Measurements from ENCODE around the gene MRPL51. TPM values are rescaled to one million over a fixed set of nuclear protein-coding genes. Genes with fewer than 3 reads are reported as not detected.

The MRPL51 gene
- total RNA-seq, 1 experiment from 2014 or later = 265 TPM

- ATAC-seq = no peak
- Histone ChIP-seq H2AFZ (ENCODE audit: low read depth, low read length, poor library complexity, severe bottlenecking) (no peak overlapping the region), H3K4me2 (ENCODE audit: low read length) (no peak overlapping the region), H3K27me3 (ENCODE audit: insufficient read depth, low read length) (no peaks in the 10 kb centered on the region), H3K9me3 (ENCODE audit: control insufficient read depth in 1 of 2, insufficient read depth in 1 of 2, low read depth in 1 of 2, low read length in 2 of 2) (no peaks in the 10 kb centered on the region), H3K9me2 (ENCODE audit: insufficient read depth) (no peaks in the 10 kb centered on the region), H3K79me2 (ENCODE audit: insufficient read depth, low read length) (no peaks in the 10 kb centered on the region), H3K9ac (ENCODE audit: low read length) (no peak overlapping the region), H3K27ac (ENCODE audit: low read depth, low read length) (no peak overlapping the region), H3K4me3 (replicated peaks in 1 of 2; ENCODE audit: low read depth in 1 of 2, low read length in 2 of 2) (no peak overlapping the region), H3K36me3 (ENCODE audit: control insufficient read depth in 1 of 2, insufficient read depth in 2 of 2, low read length in 2 of 2) (peaks cover 14 to 31% of the 10 kb centered on the region in 2 experiments; a peak in 3 of 4 replicates), H4K20me1 (ENCODE audit: insufficient read depth) (no peaks in the 10 kb centered on the region), H3K4me1 (ENCODE audit: control insufficient read depth in 1 of 2, insufficient read depth in 2 of 2, low read length in 2 of 2) (no peaks in the 10 kb centered on the region)
- TF ChIP-seq EZH2phosphoT487 (IDR thresholded peaks at IDR 0.05; ENCODE audit: borderline replicate concordance) = no peak
- TF ChIP-seq MAX (IDR thresholded peaks at IDR 0.05) = no peak
- TF ChIP-seq ELF1 (IDR thresholded peaks at IDR 0.05; ENCODE audit: borderline replicate concordance, low read depth) = no peak
- TF ChIP-seq EZH2 (IDR thresholded peaks at IDR 0.05) = no peak
- no peak for TF ChIP-seq CBX3 (IDR thresholded peaks at IDR 0.05; ENCODE audit: low read depth)
- TF ChIP-seq REST (IDR thresholded peaks at IDR 0.05; ENCODE audit: low read depth) = no peak
- TF ChIP-seq ATF3 (IDR thresholded peaks at IDR 0.05) = no peak
- TF ChIP-seq ZFX (IDR thresholded peaks at IDR 0.05) = no peak
- no peak for TF ChIP-seq FOSL1 (IDR thresholded peaks at IDR 0.05; ENCODE audit: low read depth)
- TF ChIP-seq SIN3A (IDR thresholded peaks at IDR 0.05; ENCODE audit: low read depth) = no peak
- no peak for TF ChIP-seq SP1 (IDR thresholded peaks at IDR 0.05; ENCODE audit: low read depth)
- TF ChIP-seq ZBTB33 (IDR thresholded peaks at IDR 0.05; ENCODE audit: extremely low read depth, insufficient replicate concordance, low read length) = no peak
- no peak for TF ChIP-seq RAD21 (IDR thresholded peaks at IDR 0.05; ENCODE audit: low read depth)
- no peak for TF ChIP-seq SRF (IDR thresholded peaks at IDR 0.05; ENCODE audit: low read depth)
- ChIA-PET POLR2A (no interaction called here), CTCF (no interaction called here), RAD21 (ENCODE audit: low non-redundant PET in 1 of 2, low total read pairs in 2 of 2, uncharacterized antibody in 2 of 2, unreplicated experiment in 2 of 2) (no interaction called here)
- no TSS peak for BruUV-seq (replicated peaks)
- no peak for DNase-seq (ENCODE audit: low read depth, low spot score)
- intact Hi-C loops (cut with micrococcal nuclease) = loop anchor here (2.0 kb wide), 1 partner anchor 401 kb away; no protein-coding TSS in a partner anchor
Measured at GRCh38 chr12:6463858-6464257, 29.2 kb downstream of the MRPL51 start.

Data from HCT116 (cell line).